Fibroblast of lung (primary cell): ENCODE measurements around the gene TROAP. TPM values are rescaled to one million over a fixed set of nuclear protein-coding genes. Genes with fewer than 3 reads are reported as not detected.
A peak's percentile ranks its signal among the peaks of the same experiment; 100 is the strongest.

Source experiments
- DNase-seq, 2 donors: peaks; one replicate each; pipeline versions ENCODE4 v3.0.0 to v3.0.0-alpha.2; 2010; ENCODE audit warnings: low read depth in 2 of 2
- H2AFZ ChIP-seq: 2 replicates; pipeline ENCODE4 v1.5.1; 2012; ENCODE audit warnings: low read length, control low read depth, inconsistent platforms
- H3K27ac ChIP-seq: 2 replicates; pipeline ENCODE4 v1.5.1; 2011; ENCODE audit warnings: low read length, control low read depth; ENCODE audit not compliant: insufficient read depth
- H3K27me3 ChIP-seq: 2 replicates; pipeline ENCODE4 v1.5.1; 2011; ENCODE audit warnings: mild to moderate bottlenecking, low read length; ENCODE audit not compliant: control insufficient read depth, insufficient read depth
- H3K36me3 ChIP-seq: 2 replicates; pipeline ENCODE4 v1.5.1; 2011; ENCODE audit warnings: low read length; ENCODE audit not compliant: control insufficient read depth, insufficient read depth
- H3K4me1 ChIP-seq: 2 replicates; pipeline ENCODE4 v1.5.1; 2011; ENCODE audit warnings: low read length; ENCODE audit not compliant: control insufficient read depth, insufficient read depth; ENCODE audit errors: extremely low read depth
- H3K4me2 ChIP-seq: 2 replicates; pipeline ENCODE4 v1.5.1; 2011; ENCODE audit warnings: low read length, control low read depth; ENCODE audit not compliant: insufficient read depth; ENCODE audit errors: extremely low read depth
- H3K4me3 ChIP-seq, 4 experiments: fragments of 200-600 bp in 1 of 4; sonication (generic) in 1 of 4; replicated peaks in 1 of 4; 2 replicates each; pipeline ENCODE4 v1.5.1; 2011 to 2016; ENCODE audit warnings: low read length in 4 of 4, low read depth in 3 of 4, mild to moderate bottlenecking in 3 of 4, control low read depth in 2 of 4, inconsistent platforms in 1 of 4, mixed read lengths in 1 of 4; ENCODE audit not compliant: insufficient read depth in 1 of 4; ENCODE audit errors: control extremely low read depth in 1 of 4
- H3K79me2 ChIP-seq: 2 replicates; pipeline ENCODE4 v1.5.1; 2012; ENCODE audit warnings: mild to moderate bottlenecking, low read length, inconsistent platforms; ENCODE audit not compliant: control insufficient read depth, insufficient read depth
- H3K9ac ChIP-seq: 2 replicates; pipeline ENCODE4 v1.5.1; 2011; ENCODE audit warnings: mild to moderate bottlenecking, low read length, control low read depth; ENCODE audit not compliant: insufficient read depth
- H3K9me3 ChIP-seq: 2 replicates; pipeline ENCODE4 v1.5.1; 2012; ENCODE audit warnings: low read depth, low read length; ENCODE audit not compliant: control insufficient read depth, insufficient read depth
- H4K20me1 ChIP-seq: 2 replicates; pipeline ENCODE4 v1.5.1; 2011; ENCODE audit warnings: low read length; ENCODE audit not compliant: control insufficient read depth, insufficient read depth; ENCODE audit errors: extremely low read depth
- CTCF ChIP-seq, 2 donors: IDR thresholded peaks in 1 of 2; conservative IDR thresholded peaks in 1 of 2; 1 replicate in 1 of 2; 2 replicates in 1 of 2; pipeline ENCODE4 v1.5.1; 2011 to 2012; ENCODE audit warnings: low read length in 2 of 2, control low read depth in 1 of 2, inconsistent platforms in 1 of 2, low read depth in 1 of 2, mild to moderate bottlenecking in 1 of 2
- EZH2 ChIP-seq: IDR thresholded peaks from 2 replicates; pipeline ENCODE4 v1.5.1; 2012; ENCODE audit warnings: low read length, control low read depth, mild to moderate bottlenecking; ENCODE audit errors: missing control alignments
- polyA plus RNA-seq, 2 donors: library from polyadenylated mRNA; depleted of rRNA in 1 of 2; stranded (reverse) in 1 of 2; unstranded in 1 of 2; fragments of >200 nt; gene quantifications; 2 replicates each; pipeline ENCODE4 v1.2.1, GENCODE V29; 2011 to 2012; ENCODE audit warnings: missing spikeins in 1 of 2
- total RNA-seq: library from RNA; depleted of rRNA; stranded (reverse); fragments of >200 nt; gene quantifications from 2 replicates; pipeline ENCODE4 v1.2.1, GENCODE V29; 2014

The TROAP gene
- total and polyA plus RNA-seq, 2 donors (not counting 1 experiment from before 2014, with no cell fraction given), result 4.8 to 6.3 TPM

- peak overlapping the region; percentile 62 to 80 (median 78) for H3K4me3 ChIP-seq
- no peak for DNase-seq
- peak overlapping the region; percentile 41 for H3K27ac ChIP-seq
- TF ChIP-seq EZH2, result no peak
- TF ChIP-seq CTCF (conservative IDR thresholded peaks at IDR 0.05 in 1 of 2, IDR thresholded peaks at IDR 0.05 in 1 of 2; ENCODE audit: low read depth in 1 of 2, low read length in 2 of 2), result no peak
- H3K27me3 ChIP-seq, result no peaks in the 10 kb centered on the region
- peaks cover 6% of the 10 kb centered on the region for H3K36me3 ChIP-seq
- no peaks in the 10 kb centered on the region for H4K20me1 ChIP-seq
- H3K4me1 ChIP-seq, result peaks cover 2% of the 10 kb centered on the region
- H3K4me2 ChIP-seq, result peak overlapping the region; percentile 61
- H3K9me3 ChIP-seq, result no peaks in the 10 kb centered on the region
- H2AFZ ChIP-seq, result peak overlapping the region; percentile 87
- peaks cover 11% of the 10 kb centered on the region for H3K79me2 ChIP-seq
- peak overlapping the region; percentile 47 for H3K9ac ChIP-seq
These were observed 556 bp downstream of the TROAP start for GRCh38 chr12:49323524-49324097.

- no peaks in the 10 kb centered on the region for H3K27me3 ChIP-seq
- H3K36me3 ChIP-seq, result peaks cover 8% of the 10 kb centered on the region
- H3K79me2 ChIP-seq, result peaks cover 11% of the 10 kb centered on the region
These were observed 2.6 kb downstream of the TROAP start for GRCh38 chr12:49325606-49326005.

GRCh38 chr12:49327368-49327767 lies 4.3 kb downstream of the TROAP start:
- Histone ChIP-seq H3K27ac (no peak overlapping the region), H3K4me2 (no peak overlapping the region), H3K4me1 (no peaks in the 10 kb centered on the region), H3K4me3 (no peak overlapping the region), H3K27me3 (no peaks in the 10 kb centered on the region), H3K79me2 (peaks cover 11% of the 10 kb centered on the region), H4K20me1 (no peaks in the 10 kb centered on the region), H3K9me3 (no peaks in the 10 kb centered on the region), H3K9ac (no peak overlapping the region), H2AFZ (no peak overlapping the region), H3K36me3 (peaks cover 11% of the 10 kb centered on the region)
- no peak for DNase-seq
- TF ChIP-seq EZH2, result no peak
- TF ChIP-seq CTCF (conservative IDR thresholded peaks at IDR 0.05 in 1 of 2, IDR thresholded peaks at IDR 0.05 in 1 of 2; ENCODE audit: low read depth in 1 of 2, low read length in 2 of 2), result no peak

More at GRCh38 chr12:49325606-49326005, 2.6 kb downstream of the TROAP start:
- H4K20me1 ChIP-seq, result no peaks in the 10 kb centered on the region
- TF ChIP-seq EZH2 (no peak), CTCF (conservative IDR thresholded peaks at IDR 0.05 in 1 of 2, IDR thresholded peaks at IDR 0.05 in 1 of 2; ENCODE audit: low read depth in 1 of 2, low read length in 2 of 2) (no peak)
- DNase-seq, result no peak
- peaks cover 2% of the 10 kb centered on the region for H3K4me1 ChIP-seq
- no peak overlapping the region for H3K4me3 ChIP-seq
- no peak overlapping the region for H3K4me2 ChIP-seq
- H3K27ac ChIP-seq, result no peak overlapping the region
- H3K9me3 ChIP-seq, result no peaks in the 10 kb centered on the region
- H2AFZ ChIP-seq, result no peak overlapping the region
- no peak overlapping the region for H3K9ac ChIP-seq
